Prostate gland (tissue), 2 donors: ENCODE data around the gene ZNF557.

Experiments used
- POLR2A ChIP-seq: fragments of 450-650 bp; IDR thresholded peaks from one replicate; pipeline ENCODE4 v1.6.1; 2016; ENCODE audit warnings: antibody characterized with exemption, mild to moderate bottlenecking
- POLR2AphosphoS5 ChIP-seq: sonication (generic); formaldehyde crosslinking; IDR thresholded peaks from one replicate; pipeline ENCODE4 v1.6.1; 2017; ENCODE audit warnings: antibody characterized with exemption
- TF ChIP-seq, protein P1 (sequence below), 4 experiments: fragments of 200-600 bp in 2 of 4; fragments of 450-650 bp in 2 of 4; sonication (generic) in 2 of 4; IDR thresholded peaks; 1 replicate in 3 of 4; 2 replicates in 1 of 4; pipeline ENCODE4 v1.5.1; 2016 to 2019; ENCODE audit warnings: antibody characterized with exemption in 4 of 4, mild to moderate bottlenecking in 2 of 4, moderate library complexity in 2 of 4

DNA sequence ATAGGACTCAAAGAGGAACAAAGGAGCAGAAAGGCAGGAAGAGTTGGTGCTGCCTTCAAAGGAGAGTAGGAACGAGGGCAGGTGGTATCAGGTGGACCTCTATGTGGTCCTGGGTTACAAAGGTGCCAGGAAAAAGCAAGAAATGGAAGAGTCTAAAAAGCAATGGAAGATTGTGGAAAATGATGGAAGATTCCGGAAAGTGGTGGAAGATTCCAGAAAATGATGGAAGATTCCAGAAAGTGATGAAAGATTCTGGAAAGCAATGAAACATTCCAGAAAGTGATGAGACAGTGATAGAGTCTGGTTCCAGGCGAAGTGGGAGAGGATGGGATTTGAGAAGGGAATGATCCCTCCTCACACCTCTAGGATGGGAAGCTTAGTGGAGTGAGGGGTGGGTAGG lies 55.3 kb downstream of the ZNF557 start:
- TF ChIP-seq, protein P1, sequence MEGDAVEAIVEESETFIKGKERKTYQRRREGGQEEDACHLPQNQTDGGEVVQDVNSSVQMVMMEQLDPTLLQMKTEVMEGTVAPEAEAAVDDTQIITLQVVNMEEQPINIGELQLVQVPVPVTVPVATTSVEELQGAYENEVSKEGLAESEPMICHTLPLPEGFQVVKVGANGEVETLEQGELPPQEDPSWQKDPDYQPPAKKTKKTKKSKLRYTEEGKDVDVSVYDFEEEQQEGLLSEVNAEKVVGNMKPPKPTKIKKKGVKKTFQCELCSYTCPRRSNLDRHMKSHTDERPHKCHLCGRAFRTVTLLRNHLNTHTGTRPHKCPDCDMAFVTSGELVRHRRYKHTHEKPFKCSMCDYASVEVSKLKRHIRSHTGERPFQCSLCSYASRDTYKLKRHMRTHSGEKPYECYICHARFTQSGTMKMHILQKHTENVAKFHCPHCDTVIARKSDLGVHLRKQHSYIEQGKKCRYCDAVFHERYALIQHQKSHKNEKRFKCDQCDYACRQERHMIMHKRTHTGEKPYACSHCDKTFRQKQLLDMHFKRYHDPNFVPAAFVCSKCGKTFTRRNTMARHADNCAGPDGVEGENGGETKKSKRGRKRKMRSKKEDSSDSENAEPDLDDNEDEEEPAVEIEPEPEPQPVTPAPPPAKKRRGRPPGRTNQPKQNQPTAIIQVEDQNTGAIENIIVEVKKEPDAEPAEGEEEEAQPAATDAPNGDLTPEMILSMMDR (IDR thresholded peaks at IDR 0.05) = no peak
- peak; percentile 74 for TF ChIP-seq POLR2AphosphoS5
- no peak for TF ChIP-seq POLR2A
